Fibroblast of lung (primary cell): ENCODE data around the gene PBX4. TPM values are rescaled to one million over a fixed set of nuclear protein-coding genes. Genes with fewer than 3 reads are reported as not detected.

Experiments
- DNase-seq, 2 donors: peaks; one replicate each; pipeline versions ENCODE4 v3.0.0 to v3.0.0-alpha.2; 2010; ENCODE audit warnings: low read depth in 2 of 2
- H2AFZ ChIP-seq: 2 replicates; pipeline ENCODE4 v1.5.1; 2012; ENCODE audit warnings: low read length, control low read depth, inconsistent platforms
- H3K27ac ChIP-seq: 2 replicates; pipeline ENCODE4 v1.5.1; 2011; ENCODE audit warnings: low read length, control low read depth; ENCODE audit not compliant: insufficient read depth
- H3K27me3 ChIP-seq: 2 replicates; pipeline ENCODE4 v1.5.1; 2011; ENCODE audit warnings: mild to moderate bottlenecking, low read length; ENCODE audit not compliant: control insufficient read depth, insufficient read depth
- H3K36me3 ChIP-seq: 2 replicates; pipeline ENCODE4 v1.5.1; 2011; ENCODE audit warnings: low read length; ENCODE audit not compliant: control insufficient read depth, insufficient read depth
- H3K4me1 ChIP-seq: 2 replicates; pipeline ENCODE4 v1.5.1; 2011; ENCODE audit warnings: low read length; ENCODE audit not compliant: control insufficient read depth, insufficient read depth; ENCODE audit errors: extremely low read depth
- H3K4me2 ChIP-seq: 2 replicates; pipeline ENCODE4 v1.5.1; 2011; ENCODE audit warnings: low read length, control low read depth; ENCODE audit not compliant: insufficient read depth; ENCODE audit errors: extremely low read depth
- H3K4me3 ChIP-seq, 4 experiments: fragments of 200-600 bp in 1 of 4; sonication (generic) in 1 of 4; replicated peaks in 1 of 4; 2 replicates each; pipeline ENCODE4 v1.5.1; 2011 to 2016; ENCODE audit warnings: low read length in 4 of 4, low read depth in 3 of 4, mild to moderate bottlenecking in 3 of 4, control low read depth in 2 of 4, inconsistent platforms in 1 of 4, mixed read lengths in 1 of 4; ENCODE audit not compliant: insufficient read depth in 1 of 4; ENCODE audit errors: control extremely low read depth in 1 of 4
- H3K79me2 ChIP-seq: 2 replicates; pipeline ENCODE4 v1.5.1; 2012; ENCODE audit warnings: mild to moderate bottlenecking, low read length, inconsistent platforms; ENCODE audit not compliant: control insufficient read depth, insufficient read depth
- H3K9ac ChIP-seq: 2 replicates; pipeline ENCODE4 v1.5.1; 2011; ENCODE audit warnings: mild to moderate bottlenecking, low read length, control low read depth; ENCODE audit not compliant: insufficient read depth
- H3K9me3 ChIP-seq: 2 replicates; pipeline ENCODE4 v1.5.1; 2012; ENCODE audit warnings: low read depth, low read length; ENCODE audit not compliant: control insufficient read depth, insufficient read depth
- H4K20me1 ChIP-seq: 2 replicates; pipeline ENCODE4 v1.5.1; 2011; ENCODE audit warnings: low read length; ENCODE audit not compliant: control insufficient read depth, insufficient read depth; ENCODE audit errors: extremely low read depth
- EZH2 ChIP-seq: IDR thresholded peaks from 2 replicates; pipeline ENCODE4 v1.5.1; 2012; ENCODE audit warnings: low read length, control low read depth, mild to moderate bottlenecking; ENCODE audit errors: missing control alignments
- polyA plus RNA-seq, 2 donors: library from polyadenylated mRNA; depleted of rRNA in 1 of 2; stranded (reverse) in 1 of 2; unstranded in 1 of 2; fragments of >200 nt; gene quantifications; 2 replicates each; pipeline ENCODE4 v1.2.1, GENCODE V29; 2011 to 2012; ENCODE audit warnings: missing spikeins in 1 of 2
- total RNA-seq: library from RNA; depleted of rRNA; stranded (reverse); fragments of >200 nt; gene quantifications from 2 replicates; pipeline ENCODE4 v1.2.1, GENCODE V29; 2014
- TF ChIP-seq, protein P1 (sequence below), 2 donors: IDR thresholded peaks in 1 of 2; conservative IDR thresholded peaks in 1 of 2; 1 replicate in 1 of 2; 2 replicates in 1 of 2; pipeline ENCODE4 v1.5.1; 2011 to 2012; ENCODE audit warnings: low read length in 2 of 2, control low read depth in 1 of 2, inconsistent platforms in 1 of 2, low read depth in 1 of 2, mild to moderate bottlenecking in 1 of 2

The PBX4 gene
- total and polyA plus RNA-seq, 2 donors (not counting 1 experiment from before 2014, with no cell fraction given) = 0.39 to 1.7 TPM

GRCh38 chr19:19636573-19637185, 18.2 kb upstream of the PBX4 start:
- H3K36me3 ChIP-seq = peaks cover 14% of the 10 kb centered on the region
- H3K4me2 ChIP-seq = no peak overlapping the region
- no peak overlapping the region for H3K4me3 ChIP-seq
- TF ChIP-seq EZH2 = no peak
- TF ChIP-seq, protein P1, sequence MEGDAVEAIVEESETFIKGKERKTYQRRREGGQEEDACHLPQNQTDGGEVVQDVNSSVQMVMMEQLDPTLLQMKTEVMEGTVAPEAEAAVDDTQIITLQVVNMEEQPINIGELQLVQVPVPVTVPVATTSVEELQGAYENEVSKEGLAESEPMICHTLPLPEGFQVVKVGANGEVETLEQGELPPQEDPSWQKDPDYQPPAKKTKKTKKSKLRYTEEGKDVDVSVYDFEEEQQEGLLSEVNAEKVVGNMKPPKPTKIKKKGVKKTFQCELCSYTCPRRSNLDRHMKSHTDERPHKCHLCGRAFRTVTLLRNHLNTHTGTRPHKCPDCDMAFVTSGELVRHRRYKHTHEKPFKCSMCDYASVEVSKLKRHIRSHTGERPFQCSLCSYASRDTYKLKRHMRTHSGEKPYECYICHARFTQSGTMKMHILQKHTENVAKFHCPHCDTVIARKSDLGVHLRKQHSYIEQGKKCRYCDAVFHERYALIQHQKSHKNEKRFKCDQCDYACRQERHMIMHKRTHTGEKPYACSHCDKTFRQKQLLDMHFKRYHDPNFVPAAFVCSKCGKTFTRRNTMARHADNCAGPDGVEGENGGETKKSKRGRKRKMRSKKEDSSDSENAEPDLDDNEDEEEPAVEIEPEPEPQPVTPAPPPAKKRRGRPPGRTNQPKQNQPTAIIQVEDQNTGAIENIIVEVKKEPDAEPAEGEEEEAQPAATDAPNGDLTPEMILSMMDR (conservative IDR thresholded peaks at IDR 0.05 in 1 of 2, IDR thresholded peaks at IDR 0.05 in 1 of 2; ENCODE audit: low read depth in 1 of 2, low read length in 2 of 2) = no peak
- no peaks in the 10 kb centered on the region for H3K79me2 ChIP-seq
- H3K27ac ChIP-seq = no peak overlapping the region
- no peaks in the 10 kb centered on the region for H3K27me3 ChIP-seq
- no peak overlapping the region for H2AFZ ChIP-seq
- no peaks in the 10 kb centered on the region for H3K4me1 ChIP-seq
- H3K9me3 ChIP-seq = no peaks in the 10 kb centered on the region
- DNase-seq = no peak
- no peak overlapping the region for H3K9ac ChIP-seq
- H4K20me1 ChIP-seq = no peaks in the 10 kb centered on the region

DNA sequence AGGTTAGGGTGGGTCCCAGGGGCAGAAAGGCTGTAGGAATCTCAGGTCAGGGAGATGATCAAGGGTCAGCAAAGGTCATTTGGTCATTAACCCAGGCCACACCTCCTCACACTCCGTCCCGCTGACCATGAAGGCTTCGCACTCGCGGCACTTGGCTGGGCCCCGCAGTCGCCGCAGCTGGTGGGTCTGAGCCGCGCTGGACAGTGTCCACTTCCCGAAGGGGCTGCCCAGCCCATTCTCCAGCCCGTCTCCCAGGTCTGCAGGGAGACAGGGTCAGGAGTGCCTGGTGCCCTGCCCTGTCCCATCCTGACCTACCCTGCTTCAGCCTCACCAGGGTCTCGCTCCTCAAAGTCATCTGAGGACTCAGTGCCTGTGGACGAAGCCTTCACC, 16.8 kb upstream of the PBX4 start:
- no peak overlapping the region for H3K4me3 ChIP-seq
- no peaks in the 10 kb centered on the region for H3K9me3 ChIP-seq
- H3K27ac ChIP-seq = no peak overlapping the region
- DNase-seq = no peak
- H4K20me1 ChIP-seq = no peaks in the 10 kb centered on the region
- H3K36me3 ChIP-seq = peaks cover 14% of the 10 kb centered on the region
- TF ChIP-seq, protein P1 (conservative IDR thresholded peaks at IDR 0.05 in 1 of 2, IDR thresholded peaks at IDR 0.05 in 1 of 2; ENCODE audit: low read depth in 1 of 2, low read length in 2 of 2) = no peak
- no peak for TF ChIP-seq EZH2
- H3K9ac ChIP-seq = no peak overlapping the region
- H3K79me2 ChIP-seq = no peaks in the 10 kb centered on the region
- H2AFZ ChIP-seq = no peak overlapping the region
- H3K4me1 ChIP-seq = no peaks in the 10 kb centered on the region
- H3K4me2 ChIP-seq = no peak overlapping the region
- H3K27me3 ChIP-seq = no peaks in the 10 kb centered on the region

GRCh38 chr19:19634516-19635312, 16.2 kb upstream of the PBX4 start:
- no peak overlapping the region for H3K4me3 ChIP-seq
- no peak overlapping the region for H2AFZ ChIP-seq
- no peaks in the 10 kb centered on the region for H3K4me1 ChIP-seq
- no peaks in the 10 kb centered on the region for H3K9me3 ChIP-seq
- H3K79me2 ChIP-seq = no peaks in the 10 kb centered on the region
- H3K27ac ChIP-seq = no peak overlapping the region
- H3K9ac ChIP-seq = no peak overlapping the region
- DNase-seq = no peak
- no peak overlapping the region for H3K4me2 ChIP-seq
- TF ChIP-seq, protein P1 (conservative IDR thresholded peaks at IDR 0.05 in 1 of 2, IDR thresholded peaks at IDR 0.05 in 1 of 2; ENCODE audit: low read depth in 1 of 2, low read length in 2 of 2) = no peak
- TF ChIP-seq EZH2 = no peak
- H4K20me1 ChIP-seq = no peaks in the 10 kb centered on the region
- no peaks in the 10 kb centered on the region for H3K27me3 ChIP-seq
- H3K36me3 ChIP-seq = peaks cover 14% of the 10 kb centered on the region
